Epithelial cell of esophagus (primary cell): ENCODE data around the gene KRTAP1-5.
"Not testable (repeated sequence)": the region's sequence is repeated elsewhere in the genome, so short reads cannot be mapped to it uniquely, and the experiment has no call there.

ENCODE experiments used
- DNase-seq: peaks from one replicate; pipeline ENCODE4 v3.0.0; 2010; ENCODE audit warnings: low read depth
- H3K4me3 ChIP-seq: 2 replicates; pipeline ENCODE4 v1.5.1; 2011; ENCODE audit warnings: mild to moderate bottlenecking, low read length, control low read depth
- TF ChIP-seq, protein P1 (sequence below): IDR thresholded peaks from 2 replicates; pipeline ENCODE4 v1.5.1; 2011; ENCODE audit warnings: low read depth, mild to moderate bottlenecking, low read length, control low read depth, inconsistent platforms; ENCODE audit not compliant: insufficient read depth; ENCODE audit errors: missing control alignments

The KRTAP1-5 gene

DNA sequence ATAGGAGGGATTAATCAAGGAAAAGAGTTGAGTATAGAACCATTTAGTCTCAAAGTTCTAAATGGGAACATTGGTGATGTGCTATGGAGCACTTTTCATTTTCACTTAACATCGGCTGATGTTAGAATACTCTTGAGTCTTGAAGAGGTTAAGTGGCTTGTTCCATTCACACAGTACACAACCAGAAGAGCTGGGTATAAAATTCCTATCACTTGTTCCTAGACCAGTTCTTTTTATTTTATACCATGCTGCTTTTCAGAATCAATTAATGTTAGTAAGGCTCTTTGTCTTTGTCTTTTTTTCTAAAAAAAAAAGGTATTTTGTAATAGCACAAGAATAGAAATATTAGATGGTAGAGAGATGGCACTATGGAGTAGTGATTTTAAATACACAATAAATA lies 15.9 kb upstream of the KRTAP1-5 start:
- no peak for DNase-seq
- TF ChIP-seq, protein P1, sequence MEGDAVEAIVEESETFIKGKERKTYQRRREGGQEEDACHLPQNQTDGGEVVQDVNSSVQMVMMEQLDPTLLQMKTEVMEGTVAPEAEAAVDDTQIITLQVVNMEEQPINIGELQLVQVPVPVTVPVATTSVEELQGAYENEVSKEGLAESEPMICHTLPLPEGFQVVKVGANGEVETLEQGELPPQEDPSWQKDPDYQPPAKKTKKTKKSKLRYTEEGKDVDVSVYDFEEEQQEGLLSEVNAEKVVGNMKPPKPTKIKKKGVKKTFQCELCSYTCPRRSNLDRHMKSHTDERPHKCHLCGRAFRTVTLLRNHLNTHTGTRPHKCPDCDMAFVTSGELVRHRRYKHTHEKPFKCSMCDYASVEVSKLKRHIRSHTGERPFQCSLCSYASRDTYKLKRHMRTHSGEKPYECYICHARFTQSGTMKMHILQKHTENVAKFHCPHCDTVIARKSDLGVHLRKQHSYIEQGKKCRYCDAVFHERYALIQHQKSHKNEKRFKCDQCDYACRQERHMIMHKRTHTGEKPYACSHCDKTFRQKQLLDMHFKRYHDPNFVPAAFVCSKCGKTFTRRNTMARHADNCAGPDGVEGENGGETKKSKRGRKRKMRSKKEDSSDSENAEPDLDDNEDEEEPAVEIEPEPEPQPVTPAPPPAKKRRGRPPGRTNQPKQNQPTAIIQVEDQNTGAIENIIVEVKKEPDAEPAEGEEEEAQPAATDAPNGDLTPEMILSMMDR, result no peak
- H3K4me3 ChIP-seq, result no peak overlapping the region

DNA sequence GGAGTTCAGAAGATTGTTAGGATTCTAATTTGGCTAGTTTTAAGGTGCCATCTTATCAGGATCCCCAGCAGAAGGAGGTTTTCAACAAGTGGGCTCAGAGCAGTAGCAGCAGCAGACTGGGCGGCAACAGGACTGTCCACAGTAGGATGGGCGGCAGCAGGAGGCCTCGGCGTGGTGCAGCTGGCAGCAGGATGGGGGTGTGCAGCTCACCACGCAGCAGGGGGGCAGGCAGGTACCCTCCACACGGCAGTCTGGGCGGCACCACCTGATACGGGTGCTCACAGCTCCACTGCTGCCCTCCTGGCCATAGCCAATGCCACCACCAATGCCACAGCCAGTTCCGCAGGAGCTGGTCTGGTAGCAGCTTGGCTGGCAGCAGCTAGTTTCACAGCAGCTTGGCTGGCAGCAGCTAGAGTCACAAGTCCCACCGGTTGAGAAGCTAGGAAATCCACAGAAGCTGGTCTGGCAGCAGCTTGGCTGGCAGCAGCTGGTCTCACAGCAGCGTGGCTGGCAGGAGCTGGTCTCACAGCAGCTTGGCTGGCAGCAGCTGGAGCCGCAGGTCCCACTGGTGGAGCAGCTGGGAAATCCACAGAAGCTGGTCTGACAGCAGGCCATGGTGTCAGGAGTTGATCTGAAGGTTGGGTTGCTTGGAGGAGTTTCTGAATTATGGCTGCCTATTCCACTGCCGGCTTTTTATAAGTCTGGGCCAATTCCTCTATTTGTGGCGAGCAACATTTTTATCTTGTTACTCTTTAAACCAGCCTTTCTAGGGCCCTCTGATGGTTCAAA lies 14.0 kb upstream of the KRTAP1-5 start, which contains the start of gene KRTAP1-1:
TSS of gene KRTAP1-1 (minus strand) at position 668 of the 789 bp plus-strand sequence. CDS start at position 615, 53 bp downstream.
- not testable (repeated sequence) for DNase-seq, H3K4me3 ChIP-seq

DNA sequence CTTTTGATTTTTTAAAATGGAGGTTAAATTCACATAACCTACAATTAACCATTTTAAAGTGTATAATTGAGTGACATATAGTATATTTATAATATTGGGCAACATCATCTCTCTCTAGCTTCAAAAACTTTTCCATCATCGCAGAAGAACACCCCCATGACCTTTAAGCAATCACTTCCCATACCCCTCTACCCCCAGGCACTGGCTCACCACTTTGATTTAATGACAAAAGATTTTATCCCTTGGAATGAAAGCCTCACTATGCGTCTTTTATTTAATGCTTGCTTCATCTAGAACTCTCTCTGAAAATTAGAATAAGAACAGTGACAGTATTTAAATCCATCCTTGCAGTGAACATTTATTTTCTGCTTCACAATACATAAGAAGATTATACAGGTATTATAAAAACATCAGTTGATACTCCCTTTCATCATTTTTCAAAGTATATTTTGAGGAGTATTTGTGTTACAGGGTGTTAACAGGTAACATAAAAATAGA lies 10.9 kb upstream of the KRTAP1-5 start:
- no peak overlapping the region for H3K4me3 ChIP-seq
- TF ChIP-seq, protein P1, result no peak
- no peak for DNase-seq

DNA sequence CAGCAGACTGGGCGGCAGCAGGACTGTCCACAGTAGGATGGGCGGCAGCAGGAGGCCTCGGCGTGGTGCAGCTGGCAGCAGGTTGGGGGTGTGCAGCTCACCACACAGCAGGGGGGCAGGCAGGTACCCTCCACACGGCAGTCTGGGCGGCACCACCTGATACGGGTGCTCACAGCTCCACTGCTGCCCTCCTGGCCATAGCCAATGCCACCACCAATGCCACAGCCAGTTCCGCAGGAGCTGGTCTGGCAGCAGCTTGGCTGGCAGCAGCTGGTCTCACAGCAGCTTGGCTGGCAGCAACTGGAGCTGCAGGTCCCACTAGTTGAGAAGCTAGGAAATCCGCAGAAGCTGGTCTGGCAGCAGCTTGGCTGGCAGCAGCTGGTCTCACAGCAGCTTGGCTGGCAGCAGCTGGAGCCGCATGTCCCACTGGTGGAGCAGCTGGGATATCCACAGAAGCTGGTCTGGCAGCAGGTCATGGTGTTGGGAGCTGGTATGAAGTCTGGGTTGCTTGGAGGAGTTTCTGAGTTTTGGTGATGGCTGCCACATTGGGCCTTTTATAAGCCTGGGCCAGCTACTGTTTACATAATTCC lies 7.4 kb upstream of the KRTAP1-5 start, which contains the start of gene KRTAP1-3:
TSS of gene KRTAP1-3 (minus strand) at position 529 of the 590 bp plus-strand sequence. CDS start at position 476, 53 bp downstream.
- not testable (repeated sequence) for H3K4me3 ChIP-seq, DNase-seq

DNA sequence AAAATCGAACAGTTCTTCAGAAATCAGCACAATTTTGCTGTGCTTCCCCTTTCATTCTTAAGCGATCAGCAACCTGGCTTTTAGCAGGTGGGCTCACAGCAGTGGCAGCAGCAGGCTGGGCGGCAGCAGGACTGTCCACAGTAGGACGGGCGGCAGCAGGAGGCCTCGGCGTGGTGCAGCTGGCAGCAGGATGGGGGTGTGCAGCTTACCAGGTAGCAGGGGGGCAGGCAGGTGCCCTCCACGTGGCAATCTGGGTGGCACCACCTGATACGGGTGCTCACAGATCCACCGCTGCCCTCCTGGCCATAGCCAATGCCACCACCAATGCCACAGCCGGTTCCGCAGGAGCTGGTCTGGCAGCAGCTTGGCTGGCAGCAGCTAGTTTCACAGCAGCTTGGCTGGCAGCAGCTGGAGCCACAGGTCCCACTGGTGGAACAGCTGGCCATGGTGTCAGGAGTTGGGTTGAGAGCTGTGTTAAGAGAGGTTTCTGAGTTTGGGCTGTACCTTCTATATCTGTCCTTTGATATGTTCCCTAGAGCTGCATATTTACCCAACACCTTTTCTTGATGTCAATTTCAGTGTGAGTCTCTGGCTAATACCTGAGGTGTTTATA lies 2.7 kb upstream of the KRTAP1-5 start, which contains the start of gene KRTAP1-4:
TSS of gene KRTAP1-4 (minus strand) at position 563 of the 613 bp plus-strand sequence. CDS start at position 446, 117 bp downstream.
- no peak within 1 kb of the TSS for H3K4me3 ChIP-seq
- TF ChIP-seq, protein P1, result no peak
- DNase-seq, result no peak

DNA sequence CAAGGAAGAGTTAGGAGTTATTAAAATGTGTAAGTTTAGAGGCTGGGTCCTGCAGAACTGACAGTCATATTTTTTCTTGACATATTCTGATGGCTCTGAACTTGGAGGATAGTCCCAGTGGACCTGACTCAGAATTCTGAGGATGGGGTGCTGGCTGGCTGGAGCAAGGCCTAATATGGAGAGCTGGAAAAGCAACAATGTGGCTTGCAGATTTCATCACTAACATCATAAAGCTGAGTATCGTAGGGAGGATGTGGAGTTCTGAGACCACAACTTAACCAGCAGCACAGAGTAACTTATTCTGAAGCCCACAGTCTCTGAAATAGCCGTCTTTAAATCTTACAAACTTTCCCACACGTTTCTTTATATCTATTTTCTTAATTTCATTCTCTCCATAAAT lies 2.3 kb downstream of the KRTAP1-5 start:
- no peak overlapping the region for H3K4me3 ChIP-seq
- no peak for DNase-seq
- TF ChIP-seq, protein P1, result no peak

DNA sequence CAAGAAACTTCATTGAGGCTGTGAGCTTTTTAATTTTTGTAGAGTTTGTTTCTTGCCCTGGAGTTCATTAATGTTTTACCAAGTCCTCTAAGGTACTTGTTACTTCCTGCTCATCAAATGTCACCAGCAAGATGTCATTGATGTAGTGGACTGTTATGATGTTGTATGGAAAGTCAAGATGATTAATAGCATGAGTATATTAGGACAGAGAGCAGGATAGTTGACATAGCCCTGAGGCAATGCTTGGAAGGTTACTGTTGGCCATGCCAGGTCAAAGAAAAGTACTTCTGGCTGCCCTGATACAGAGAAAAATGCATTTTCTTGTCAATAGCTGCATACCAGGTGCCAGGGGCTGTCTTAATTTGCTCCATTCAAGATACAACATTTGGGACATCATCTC lies 6.7 kb downstream of the KRTAP1-5 start:
- DNase-seq, result no peak
- TF ChIP-seq, protein P1, result no peak
- no peak overlapping the region for H3K4me3 ChIP-seq
